CD8-positive, alpha-beta memory T cell (primary cell): ENCODE results near the gene PRKAR1B. TPM values are rescaled to one million over a fixed set of nuclear protein-coding genes. Genes with fewer than 3 reads are reported as not detected.
"Not testable (repeated sequence)": the region's sequence is repeated elsewhere in the genome, so short reads cannot be mapped to it uniquely, and the experiment has no call there.

Experiments used
- CTCF ChIA-PET: fragments of 350-600 bp; sonication (Branson Sonifier 250); formaldehyde crosslinking; loops from one replicate; lab custom pipeline; 2021; ENCODE audit warnings: antibody characterized with exemption; lab: Charles Lee
- POLR2A ChIA-PET: fragments of 350-600 bp; sonication (Branson Sonifier 250); formaldehyde crosslinking; loops from one replicate; lab custom pipeline; 2021; ENCODE audit warnings: antibody characterized with exemption; lab: Charles Lee
- DNase-seq, 5 donors: peaks; one replicate each; pipeline versions ENCODE4 v3.0.0 to v3.0.0-alpha.2; 2020 to 2022; ENCODE audit warnings: mixed read lengths in 1 of 5
- H3K27ac ChIP-seq: one replicate; pipeline ENCODE4 v1.7.0; 2013; ENCODE audit warnings: low read depth, mild to moderate bottlenecking, low read length, moderate library complexity
- H3K27me3 ChIP-seq: 2 replicates; pipeline ENCODE4 v1.7.0; 2013; ENCODE audit warnings: low read length, mild to moderate bottlenecking; ENCODE audit not compliant: insufficient read depth, poor library complexity, severe bottlenecking
- H3K36me3 ChIP-seq: 2 replicates; pipeline ENCODE4 v1.7.0; 2013; ENCODE audit warnings: mild to moderate bottlenecking, low read length, moderate library complexity; ENCODE audit not compliant: insufficient read depth
- H3K4me1 ChIP-seq: 2 replicates; pipeline ENCODE4 v1.7.0; 2013; ENCODE audit warnings: mild to moderate bottlenecking, low read length, moderate library complexity; ENCODE audit not compliant: insufficient read depth
- H3K4me3 ChIP-seq: 2 replicates; pipeline ENCODE4 v1.7.0; 2013; ENCODE audit warnings: mild to moderate bottlenecking, low read length
- H3K9me3 ChIP-seq: 2 replicates; pipeline ENCODE4 v1.7.0; 2013; ENCODE audit warnings: mild to moderate bottlenecking, low read length
- H3K27ac Mint-ChIP-seq, 8 donors: one replicate each; pipeline ENCODE4 v1.8.0; 2020 to 2021; ENCODE audit warnings: mixed read lengths in 8 of 8, mild to moderate bottlenecking in 6 of 8, inconsistent platforms in 3 of 8, moderate library complexity in 3 of 8
- H3K27me3 Mint-ChIP-seq, 2 donors: one replicate each; pipeline ENCODE4 v1.8.0; 2020 to 2021; ENCODE audit warnings: mixed read lengths in 2 of 2, mild to moderate bottlenecking in 1 of 2, moderate library complexity in 1 of 2
- H3K36me3 Mint-ChIP-seq, 3 donors: one replicate each; pipeline ENCODE4 v1.8.0; 2020 to 2021; ENCODE audit warnings: mixed read lengths in 3 of 3, inconsistent platforms in 1 of 3, mild to moderate bottlenecking in 1 of 3
- H3K4me1 Mint-ChIP-seq, 3 donors: one replicate each; pipeline ENCODE4 v1.8.0; 2020 to 2021; ENCODE audit warnings: mixed read lengths in 3 of 3, inconsistent platforms in 1 of 3, mild to moderate bottlenecking in 1 of 3
- H3K4me3 Mint-ChIP-seq, 7 donors: one replicate each; pipeline ENCODE4 v1.8.0; 2020 to 2021; ENCODE audit warnings: mixed read lengths in 7 of 7, mild to moderate bottlenecking in 6 of 7, moderate library complexity in 4 of 7, inconsistent platforms in 2 of 7
- H3K9me3 Mint-ChIP-seq, 5 donors: one replicate each; pipeline ENCODE4 v1.8.0; 2020 to 2022; ENCODE audit warnings: mixed read lengths in 5 of 5, mild to moderate bottlenecking in 3 of 5, moderate library complexity in 2 of 5, inconsistent platforms in 1 of 5
- polyA plus RNA-seq: library from polyadenylated mRNA; unstranded; fragments of 300-500 nt; fragmentation: Illumina TruSeq; gene quantifications from one replicate; pipeline ENCODE4 v1.2.3, GENCODE V29; 2021
- total RNA-seq, 2 experiments: library from RNA; stranded (reverse); gene quantifications; one replicate each; pipeline ENCODE4 v1.2.3, GENCODE V29; 2021

The PRKAR1B gene
- total and polyA plus RNA-seq, 3 experiments from 2014 or later = 8.1 to 32.4 (median 28.3) TPM

GRCh38 chr7:664402-664775, 62.7 kb downstream of the PRKAR1B start:
- Histone ChIP-seq H3K36me3 (no peaks in the 10 kb centered on the region), H3K4me1 (peaks cover 10% of the 10 kb centered on the region), H3K4me3 (no peak overlapping the region), H3K27ac (no peak overlapping the region), H3K9me3 (no peaks in the 10 kb centered on the region), H3K27me3 (no peaks in the 10 kb centered on the region)
- H3K4me3 Mint-ChIP-seq = no peak overlapping the region
- peak overlapping the region in 2 of 8 donors; percentile 24 to 38 for H3K27ac Mint-ChIP-seq
- peaks cover 0 to 6% (median 1%) of the 10 kb centered on the region in 3 donors for H3K36me3 Mint-ChIP-seq
- DNase-seq = no peak
- no peaks in the 10 kb centered on the region for H3K27me3 Mint-ChIP-seq
- ChIA-PET CTCF (no interaction called here), POLR2A (no interaction called here)
- H3K9me3 Mint-ChIP-seq = peaks cover 0 to 4% (median 0%) of the 10 kb centered on the region in 5 donors
- no peaks in the 10 kb centered on the region for H3K4me1 Mint-ChIP-seq

- Mint-ChIP-seq H3K27me3 (peaks cover 0 to 2% of the 10 kb centered on the region in 2 donors), H3K9me3 (no peaks in the 10 kb centered on the region), H3K27ac (peak overlapping the region in 3 of 8 donors; percentile 20 to 81 (median 37)), H3K36me3 (peaks cover 0 to 5% (median 0%) of the 10 kb centered on the region in 3 donors), H3K4me3 (no peak overlapping the region), H3K4me1 (no peaks in the 10 kb centered on the region)
- CTCF ChIA-PET = no interaction called here
- H3K36me3 ChIP-seq = no peaks in the 10 kb centered on the region
- peaks cover 4% of the 10 kb centered on the region for H3K4me1 ChIP-seq
- peak in 1 of 5 donors; percentile 25 for DNase-seq
- no peaks in the 10 kb centered on the region for H3K9me3 ChIP-seq
- H3K4me3 ChIP-seq = no peak overlapping the region
- H3K27me3 ChIP-seq = no peaks in the 10 kb centered on the region
- POLR2A ChIA-PET = no interaction called here
- no peak overlapping the region for H3K27ac ChIP-seq
Measured at GRCh38 chr7:662576-662975, 64.5 kb downstream of the PRKAR1B start.

GRCh38 chr7:659996-660395, 67.1 kb downstream of the PRKAR1B start:
- Mint-ChIP-seq H3K9me3 (no peaks in the 10 kb centered on the region), H3K27ac (no peak overlapping the region)

GRCh38 chr7:659306-659847, 67.7 kb downstream of the PRKAR1B start:
- Histone ChIP-seq H3K27me3 (no peaks in the 10 kb centered on the region), H3K4me1 (no peaks in the 10 kb centered on the region), H3K9me3 (no peaks in the 10 kb centered on the region), H3K27ac (no peak overlapping the region), H3K4me3 (no peak overlapping the region), H3K36me3 (no peaks in the 10 kb centered on the region)
- CTCF ChIA-PET = no interaction called here
- Mint-ChIP-seq H3K4me3 (no peak overlapping the region), H3K27ac (peak overlapping the region in 1 of 8 donors; percentile 6), H3K9me3 (no peaks in the 10 kb centered on the region), H3K27me3 (peaks cover 0 to 2% of the 10 kb centered on the region in 2 donors), H3K36me3 (peaks cover 0 to 5% (median 0%) of the 10 kb centered on the region in 3 donors), H3K4me1 (no peaks in the 10 kb centered on the region)
- POLR2A ChIA-PET = no interaction called here
- no peak for DNase-seq

More at GRCh38 chr7:659996-660395, 67.1 kb downstream of the PRKAR1B start:
- Mint-ChIP-seq H3K4me1 (no peaks in the 10 kb centered on the region), H3K4me3 (no peak overlapping the region), H3K27me3 (peaks cover 0 to 2% of the 10 kb centered on the region in 2 donors), H3K36me3 (peaks cover 0 to 5% (median 0%) of the 10 kb centered on the region in 3 donors)
- Histone ChIP-seq H3K27ac (no peak overlapping the region), H3K9me3 (no peaks in the 10 kb centered on the region), H3K27me3 (no peaks in the 10 kb centered on the region), H3K4me1 (no peaks in the 10 kb centered on the region), H3K4me3 (no peak overlapping the region), H3K36me3 (no peaks in the 10 kb centered on the region)
- ChIA-PET POLR2A (no interaction called here), CTCF (no interaction called here)
- no peak for DNase-seq

GRCh38 chr7:657565-658119, 69.4 kb downstream of the PRKAR1B start:
- peaks cover 0 to 2% (median 0%) of the 10 kb centered on the region in 5 donors for H3K9me3 Mint-ChIP-seq
- no peaks in the 10 kb centered on the region for H3K9me3 ChIP-seq
- H3K4me1 Mint-ChIP-seq = no peaks in the 10 kb centered on the region
- peaks cover 0 to 5% (median 0%) of the 10 kb centered on the region in 3 donors for H3K36me3 Mint-ChIP-seq
- no peaks in the 10 kb centered on the region for H3K36me3 ChIP-seq
- peak overlapping the region in 2 of 8 donors; percentile 19 to 25 for H3K27ac Mint-ChIP-seq
- H3K4me3 Mint-ChIP-seq = no peak overlapping the region
- no peak for DNase-seq
- H3K4me1 ChIP-seq = no peaks in the 10 kb centered on the region
- POLR2A ChIA-PET = no interaction called here
- no peak overlapping the region for H3K27ac ChIP-seq
- peaks cover 0 to 2% of the 10 kb centered on the region in 2 donors for H3K27me3 Mint-ChIP-seq
- CTCF ChIA-PET = no interaction called here
- H3K4me3 ChIP-seq = no peak overlapping the region
- H3K27me3 ChIP-seq = no peaks in the 10 kb centered on the region

- H3K4me3 Mint-ChIP-seq, H3K36me3 ChIP-seq, H3K27ac Mint-ChIP-seq, CTCF ChIA-PET, H3K4me1 ChIP-seq, H3K9me3 ChIP-seq, POLR2A ChIA-PET, H3K4me3 ChIP-seq, H3K36me3 Mint-ChIP-seq, H3K27me3 ChIP-seq, H3K27ac ChIP-seq, H3K27me3 Mint-ChIP-seq, DNase-seq, H3K9me3 Mint-ChIP-seq, H3K4me1 Mint-ChIP-seq: not testable (repeated sequence)
Measured at GRCh38 chr7:657010-657409, 70.1 kb downstream of the PRKAR1B start.

- H3K27me3 Mint-ChIP-seq = peaks cover 0 to 2% of the 10 kb centered on the region in 2 donors
- no peaks in the 10 kb centered on the region for H3K4me1 Mint-ChIP-seq
- no peaks in the 10 kb centered on the region for H3K36me3 ChIP-seq
- no peak overlapping the region for H3K4me3 Mint-ChIP-seq
- ChIA-PET CTCF (no interaction called here), POLR2A (no interaction called here)
- no peak overlapping the region for H3K27ac Mint-ChIP-seq
- H3K27me3 ChIP-seq = no peaks in the 10 kb centered on the region
- no peak overlapping the region for H3K4me3 ChIP-seq
- H3K9me3 Mint-ChIP-seq = peaks cover 0 to 5% (median 2%) of the 10 kb centered on the region in 5 donors
- peaks cover 7% of the 10 kb centered on the region for H3K9me3 ChIP-seq
- no peaks in the 10 kb centered on the region for H3K4me1 ChIP-seq
- no peak for DNase-seq
- no peak overlapping the region for H3K27ac ChIP-seq
- H3K36me3 Mint-ChIP-seq = peaks cover 0 to 5% (median 0%) of the 10 kb centered on the region in 3 donors
Measured at GRCh38 chr7:655758-656157, 71.3 kb downstream of the PRKAR1B start.

- Mint-ChIP-seq H3K27ac (no peak overlapping the region), H3K4me3 (no peak overlapping the region), H3K36me3 (peaks cover 0 to 4% (median 0%) of the 10 kb centered on the region in 3 donors), H3K27me3 (peaks cover 0 to 2% of the 10 kb centered on the region in 2 donors), H3K4me1 (no peaks in the 10 kb centered on the region), H3K9me3 (peaks cover 0 to 5% (median 2%) of the 10 kb centered on the region in 5 donors)
- H3K4me3 ChIP-seq = no peak overlapping the region
- peaks cover 7% of the 10 kb centered on the region for H3K9me3 ChIP-seq
- ChIA-PET CTCF (no interaction called here), POLR2A (no interaction called here)
- no peaks in the 10 kb centered on the region for H3K27me3 ChIP-seq
- DNase-seq = no peak
- H3K27ac ChIP-seq = no peak overlapping the region
- H3K4me1 ChIP-seq = no peaks in the 10 kb centered on the region
- no peaks in the 10 kb centered on the region for H3K36me3 ChIP-seq
Measured at GRCh38 chr7:653829-654764, 73.0 kb downstream of the PRKAR1B start.
